GM18858 (cell line): ENCODE results near the gene EPB41L4A.
"Not testable (repeated sequence)": the region's sequence is repeated elsewhere in the genome, so short reads cannot be mapped to it uniquely, and the experiment has no call there.

ENCODE experiments used
- ATAC-seq: cut with Tn5 transposase; IDR thresholded peaks from one replicate; pipeline ENCODE4 v1.9.1; 2021; ENCODE audit not compliant: unreplicated experiment

The EPB41L4A gene

DNA sequence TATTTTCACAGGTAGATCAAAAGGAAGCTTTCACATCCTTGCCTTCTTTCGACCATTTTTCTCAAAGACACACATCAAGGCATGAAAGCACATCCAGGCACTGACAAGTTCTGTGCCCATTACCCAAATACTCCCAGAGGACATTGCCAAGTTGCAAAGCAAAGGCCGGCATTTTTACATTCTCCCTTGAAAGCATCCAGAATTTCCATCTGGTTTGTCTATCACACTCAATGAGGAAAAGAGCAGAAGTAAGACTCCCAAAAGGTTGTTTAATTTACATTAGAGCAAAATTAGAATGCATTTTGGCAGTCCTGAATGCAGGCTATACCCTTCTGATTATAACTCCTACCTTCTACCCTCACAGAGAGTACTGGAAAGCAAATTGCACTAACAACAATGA lies 160.5 kb downstream of the EPB41L4A start:
- ATAC-seq = no peak

GRCh38 chr5:112257976-112258375 lies 161.1 kb downstream of the EPB41L4A start:
- no peak for ATAC-seq

DNA sequence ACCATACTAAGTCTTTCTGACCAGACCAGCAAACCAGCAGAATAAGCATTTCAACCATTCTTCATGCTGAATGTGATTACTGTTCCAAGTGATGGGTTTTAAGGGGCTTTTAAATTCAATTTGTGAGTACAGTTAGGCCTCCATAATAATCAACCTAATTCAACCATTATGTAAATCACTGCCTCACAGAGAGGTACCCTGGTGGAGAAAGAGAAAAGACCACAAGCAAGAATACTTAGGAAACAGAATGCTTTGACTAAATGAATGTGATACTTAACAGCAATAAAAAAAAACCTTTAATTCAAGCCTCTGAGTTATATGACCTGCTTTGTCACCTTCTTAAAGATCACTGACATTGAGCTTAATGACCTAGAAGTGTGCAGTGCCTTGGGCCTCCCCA lies 162.1 kb downstream of the EPB41L4A start:
- no peak for ATAC-seq

DNA sequence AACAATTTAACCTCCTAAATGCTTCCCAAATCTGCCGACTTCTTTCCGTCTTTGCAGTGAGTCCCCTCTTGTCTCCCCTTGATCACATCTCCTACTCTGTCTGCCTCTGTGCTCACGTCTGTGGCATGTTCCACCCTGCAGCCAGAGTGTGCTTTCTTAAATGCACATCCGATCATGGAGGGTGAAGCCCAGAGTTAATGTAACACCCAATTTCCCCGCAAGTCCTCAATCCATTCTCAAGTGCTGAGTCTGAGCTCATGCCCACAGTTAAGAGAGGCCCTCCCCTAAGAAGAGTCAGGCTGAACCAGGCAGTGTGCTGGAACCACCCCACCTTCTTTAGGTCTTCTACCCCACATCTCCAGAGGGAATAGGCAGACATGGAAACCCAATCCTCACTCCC lies 164.8 kb downstream of the EPB41L4A start:
- ATAC-seq = no peak

DNA sequence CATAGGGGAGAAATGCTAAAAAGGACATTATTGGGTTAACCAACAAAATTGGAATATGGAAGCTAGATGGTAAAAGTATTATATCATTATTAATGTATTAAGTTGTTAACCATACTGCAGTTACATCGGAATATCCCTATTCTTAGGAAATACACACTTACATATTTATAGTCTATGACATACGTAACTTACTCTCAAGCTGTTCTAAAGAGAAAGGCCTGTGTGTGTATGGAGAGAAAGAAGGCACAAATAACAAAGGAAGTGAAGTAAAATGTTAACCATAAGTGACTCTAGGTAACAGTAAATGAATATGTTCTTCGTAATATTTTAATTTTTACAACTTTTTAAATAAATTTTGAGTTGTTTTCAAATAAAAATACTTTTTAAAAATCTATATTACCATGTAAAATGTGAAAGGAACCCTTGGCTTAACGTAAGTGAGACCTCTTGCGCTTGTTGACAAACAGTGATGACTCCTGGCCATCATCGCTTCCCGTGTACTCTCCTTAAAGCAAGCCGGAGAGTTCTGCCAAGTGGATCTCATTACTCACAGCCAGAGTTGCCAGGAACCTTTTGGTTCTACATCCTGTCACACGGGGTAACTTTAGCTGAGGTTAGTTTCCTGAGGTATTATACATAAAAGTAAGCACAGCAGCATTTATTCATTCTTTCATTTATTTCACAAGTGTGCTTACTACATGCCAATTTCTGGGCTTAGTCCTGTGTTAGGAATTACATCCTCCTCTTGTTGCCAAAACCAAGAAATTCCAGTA lies 165.4 kb downstream of the EPB41L4A start:
- ATAC-seq = no peak

DNA sequence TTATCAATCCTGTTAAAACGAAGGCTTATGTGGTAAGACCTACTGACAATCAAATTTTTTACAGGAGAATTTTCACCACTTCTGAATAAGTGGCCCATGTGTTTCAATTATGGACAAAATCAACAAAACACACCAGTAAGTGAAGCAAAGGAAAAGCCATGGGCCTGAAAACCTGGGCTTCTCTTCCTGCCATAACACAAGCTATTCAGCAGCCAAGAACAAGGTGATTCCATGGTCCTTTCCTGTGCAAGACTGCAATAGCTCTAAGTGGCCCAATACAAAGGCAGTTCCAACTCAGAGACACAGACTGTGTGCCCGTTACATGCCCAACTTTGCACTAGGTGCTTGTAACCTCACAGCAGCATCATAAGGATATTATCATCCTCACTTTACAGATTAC lies 168.5 kb downstream of the EPB41L4A start:
- ATAC-seq = no peak

DNA sequence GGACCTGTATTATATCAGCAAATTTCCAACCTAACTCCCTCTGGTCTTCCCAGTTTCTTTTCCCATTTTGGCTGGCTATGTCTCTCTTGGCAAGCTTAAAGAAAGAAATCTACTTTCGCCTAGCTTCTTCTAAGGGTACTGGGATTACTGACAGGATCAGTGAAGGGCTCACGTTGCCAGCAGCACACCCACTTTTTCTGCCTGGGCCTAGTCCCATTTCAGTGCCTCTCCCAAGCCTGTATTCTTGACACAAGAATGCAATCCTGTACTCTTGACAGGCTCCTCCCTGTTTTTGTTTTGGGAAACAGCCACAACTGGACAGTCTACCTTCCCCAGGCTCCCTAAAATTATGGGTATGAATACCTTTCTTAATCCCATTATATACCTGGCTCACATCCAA lies 170.5 kb downstream of the EPB41L4A start:
- no peak for ATAC-seq

DNA sequence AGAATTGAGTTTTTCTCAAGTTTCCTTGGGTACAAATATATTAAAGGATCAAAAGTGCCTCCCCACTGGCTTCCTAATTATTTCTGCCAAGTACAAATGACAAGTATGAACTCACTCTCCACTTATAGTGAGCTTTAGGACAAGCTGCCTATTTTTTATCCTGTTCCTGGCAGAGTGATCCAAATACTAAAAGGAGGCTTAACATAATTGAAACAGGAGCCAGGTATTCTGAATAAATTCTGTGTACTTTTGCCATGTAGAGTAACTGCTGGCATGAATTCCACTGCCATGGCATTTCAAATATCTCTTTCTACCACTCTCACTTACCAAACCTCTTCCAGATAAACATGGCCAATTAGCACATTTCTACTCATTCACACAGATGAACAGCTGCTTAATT lies 171.1 kb downstream of the EPB41L4A start:
- no peak for ATAC-seq

DNA sequence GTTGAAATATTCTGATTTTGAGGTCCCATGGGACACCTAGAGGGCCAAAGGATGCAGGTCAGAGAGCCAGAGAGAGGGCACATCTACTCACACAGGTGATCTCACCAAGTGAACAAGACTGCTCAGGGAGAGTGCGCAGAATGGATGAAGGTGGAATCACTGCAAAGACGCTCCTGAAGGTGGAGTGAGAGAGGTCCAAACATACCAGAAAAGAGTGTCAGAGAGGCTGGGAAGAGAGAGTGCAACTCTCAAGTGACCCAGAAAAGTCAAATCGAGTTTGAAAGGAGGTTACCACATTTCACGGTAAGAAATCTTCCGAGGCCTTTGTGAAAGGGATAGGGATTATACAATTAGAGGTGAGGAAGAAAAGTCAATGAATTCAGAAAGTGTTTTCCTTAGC lies 173.4 kb downstream of the EPB41L4A start:
- no peak for ATAC-seq

DNA sequence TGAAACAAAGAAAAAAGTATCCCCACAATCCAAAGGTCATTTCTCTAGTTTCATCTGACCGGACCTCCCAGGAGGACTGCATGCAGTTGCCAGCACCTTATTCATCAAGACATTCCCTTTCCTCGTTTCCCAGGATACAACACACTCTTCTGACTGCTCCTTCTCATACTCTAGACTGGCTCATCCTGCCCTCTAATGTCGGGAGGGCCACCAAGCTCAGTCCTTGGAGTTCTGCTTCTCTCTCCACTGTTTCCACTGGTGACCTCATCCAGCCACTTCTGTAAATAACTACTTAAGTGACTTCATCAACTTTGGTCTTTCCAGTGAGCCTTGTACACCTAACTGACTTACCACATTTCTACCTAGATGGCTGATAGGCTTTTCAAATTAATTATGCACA lies 179.1 kb downstream of the EPB41L4A start:
- ATAC-seq = no peak

GRCh38 chr5:112238473-112238872 lies 180.6 kb downstream of the EPB41L4A start:
- ATAC-seq = no peak

DNA sequence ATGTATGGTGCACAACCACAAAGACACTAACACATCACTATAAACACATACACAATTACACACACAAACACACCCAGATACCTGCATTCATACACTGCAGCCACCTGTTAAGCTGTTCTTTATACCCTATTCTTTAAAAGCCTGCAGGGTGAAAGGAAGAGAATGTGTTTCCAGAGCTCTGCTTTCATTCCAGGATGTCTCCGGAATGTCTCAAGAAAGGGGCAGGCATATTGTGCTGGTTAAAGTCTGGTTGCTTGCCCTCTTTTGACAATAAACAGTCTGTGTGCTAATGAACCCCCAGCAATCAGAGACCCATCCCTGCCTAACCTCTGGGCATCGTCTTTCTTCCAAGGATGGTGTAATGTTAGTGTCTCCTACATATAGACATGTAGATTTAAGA lies 181.6 kb downstream of the EPB41L4A start:
- ATAC-seq = no peak

- ATAC-seq = no peak
These were observed 185.1 kb downstream of the EPB41L4A start for GRCh38 chr5:112234000-112234399.

DNA sequence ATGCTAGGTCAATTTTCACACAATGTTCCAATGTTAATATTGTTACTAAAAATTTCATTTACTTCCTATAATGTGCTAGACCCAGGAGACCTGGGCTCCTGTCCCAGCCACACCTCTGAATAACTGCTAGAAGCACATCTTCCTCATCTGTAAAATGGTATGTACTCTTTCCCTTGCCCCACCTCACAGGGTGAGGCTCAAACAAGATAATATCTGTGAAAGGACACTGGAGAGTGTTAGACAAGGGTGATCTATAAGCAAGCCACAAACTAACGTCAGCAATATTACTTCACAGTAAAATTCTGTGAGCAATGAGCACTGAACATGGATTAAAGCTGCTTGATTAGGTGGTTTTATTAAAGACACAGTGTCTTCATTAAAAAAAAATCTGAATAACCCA lies 186.4 kb downstream of the EPB41L4A start:
- ATAC-seq = no peak

- no peak for ATAC-seq
These were observed 188.5 kb downstream of the EPB41L4A start for GRCh38 chr5:112230606-112231005.

DNA sequence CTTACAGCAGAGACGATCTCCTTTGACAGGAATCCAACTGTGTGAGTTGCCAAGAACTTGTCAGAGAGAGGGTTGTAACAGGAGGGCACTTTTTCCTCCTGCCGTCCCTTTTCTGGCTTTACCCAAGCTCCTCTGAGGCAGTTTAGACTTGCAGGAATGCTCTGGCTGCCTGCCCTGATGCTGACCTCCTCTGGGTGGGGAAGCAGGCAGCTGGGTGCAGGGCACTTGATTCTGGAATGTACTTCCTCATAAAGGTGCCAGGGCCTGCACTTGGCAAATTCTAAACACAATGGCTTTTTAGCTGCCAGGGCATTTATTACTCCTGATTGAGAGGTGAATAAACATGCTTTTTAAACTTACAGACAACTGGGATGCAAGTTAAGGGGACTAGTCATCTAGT lies 190.4 kb downstream of the EPB41L4A start:
- no peak for ATAC-seq

DNA sequence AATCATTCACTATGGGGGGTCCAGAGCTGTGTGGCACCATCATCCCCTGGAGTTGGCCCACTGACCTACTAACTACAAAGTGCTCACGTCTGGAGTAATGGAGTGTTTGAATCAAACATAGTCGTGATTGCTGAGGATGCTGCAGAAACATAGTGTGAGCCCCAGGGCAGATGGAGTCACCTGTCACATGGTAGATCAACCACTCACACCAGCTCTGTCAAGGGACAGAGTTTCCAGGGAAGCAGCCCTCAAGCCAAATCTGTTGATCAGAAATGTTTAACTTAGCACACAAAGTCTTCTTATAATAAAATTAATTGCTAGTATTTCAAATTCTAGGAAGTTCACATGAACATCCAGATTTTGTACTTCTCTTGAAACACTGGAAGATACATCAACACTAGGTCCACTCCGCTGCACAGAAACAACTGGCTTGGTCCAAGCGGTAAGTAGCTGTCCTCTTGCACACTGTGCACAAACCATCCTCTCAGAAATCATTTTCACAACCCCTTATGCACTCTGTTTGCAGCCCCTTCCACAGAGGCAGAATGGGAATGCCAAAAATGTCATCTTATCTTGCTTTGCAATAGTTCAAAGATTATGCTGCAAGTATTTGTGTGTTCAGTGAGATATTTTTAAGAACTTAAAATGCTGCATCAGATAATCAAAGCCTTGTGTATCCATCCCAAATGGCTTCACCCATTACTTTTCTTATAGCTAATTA lies 191.0 kb downstream of the EPB41L4A start:
- ATAC-seq = no peak

GRCh38 chr5:112226215-112226614 lies 192.9 kb downstream of the EPB41L4A start:
- ATAC-seq = no peak

GRCh38 chr5:112222997-112223396 lies 196.1 kb downstream of the EPB41L4A start:
- ATAC-seq = not testable (repeated sequence)

GRCh38 chr5:112221128-112221527 lies 197.9 kb downstream of the EPB41L4A start:
- ATAC-seq = no peak

DNA sequence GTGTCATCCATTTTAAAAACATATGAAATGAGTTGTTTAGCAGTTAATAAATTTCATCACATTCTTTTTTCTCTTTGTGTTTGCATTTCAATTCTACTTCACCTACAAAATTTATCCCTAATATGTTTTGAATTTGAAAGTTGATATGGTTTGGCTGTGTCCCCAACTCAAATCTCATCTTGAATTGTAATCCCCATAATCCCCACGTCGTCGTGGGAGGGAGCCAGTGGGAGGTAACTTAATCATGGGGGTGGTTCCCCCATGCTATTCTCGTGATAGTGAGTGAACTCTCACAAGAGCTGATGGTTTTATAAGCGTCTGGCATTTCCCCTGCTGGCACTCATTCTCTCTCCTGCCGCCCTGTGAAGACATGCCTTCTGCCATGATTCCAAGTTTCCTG lies 200.1 kb downstream of the EPB41L4A start:
- no peak for ATAC-seq

GRCh38 chr5:112217843-112218579 lies 201.1 kb downstream of the EPB41L4A start:
- no peak for ATAC-seq
